GM23338 (cell line): ENCODE data around the gene LGALS12. TPM values are rescaled to one million over a fixed set of nuclear protein-coding genes. Genes with fewer than 3 reads are reported as not detected.

ENCODE experiments used
- ATAC-seq: fragments of 200-7000 bp; cut with Tn5 transposase; 3 replicates; pipeline ENCODE4 v1.9.1; 2020
- DNase-seq: peaks from one replicate; pipeline ENCODE4 v3.0.0-alpha.2; 2015; ENCODE audit warnings: low spot score
- H2AFZ ChIP-seq: fragments of 200-600 bp; sonication (generic); 2 replicates; pipeline ENCODE4 v1.8.0; 2016; ENCODE audit warnings: antibody characterized with exemption, mild to moderate bottlenecking, moderate library complexity
- H3F3A ChIP-seq: fragments of 200-600 bp; sonication (generic); replicated peaks from 2 replicates; pipeline ENCODE4 v1.8.0; 2017; ENCODE audit warnings: antibody characterized with exemption, mixed run types, low read depth
- H3K27ac ChIP-seq: fragments of 200-600 bp; sonication (generic); 2 replicates; pipeline ENCODE4 v1.6.1; 2016; ENCODE audit warnings: low read depth
- H3K27me3 ChIP-seq: fragments of 200-600 bp; sonication (generic); 2 replicates; pipeline ENCODE4 v1.8.0; 2016; ENCODE audit warnings: mild to moderate bottlenecking, mixed run types, moderate library complexity; ENCODE audit not compliant: insufficient read depth
- H3K36me3 ChIP-seq: fragments of 200-600 bp; sonication (generic); 2 replicates; pipeline ENCODE4 v1.8.0; 2016; ENCODE audit warnings: mild to moderate bottlenecking; ENCODE audit not compliant: insufficient read depth
- H3K4me1 ChIP-seq: fragments of 200-600 bp; sonication (generic); 2 replicates; pipeline ENCODE4 v1.8.0; 2016; ENCODE audit warnings: mild to moderate bottlenecking, moderate library complexity; ENCODE audit not compliant: insufficient read depth
- H3K4me2 ChIP-seq: fragments of 200-600 bp; sonication (generic); 2 replicates; pipeline ENCODE4 v1.7.1; 2017; ENCODE audit warnings: mixed run types
- H3K4me3 ChIP-seq: fragments of 200-600 bp; sonication (generic); 2 replicates; pipeline ENCODE4 v1.6.1; 2016; ENCODE audit warnings: mixed run types
- H3K79me2 ChIP-seq: fragments of 200-600 bp; sonication (generic); replicated peaks from 2 replicates; pipeline ENCODE4 v1.8.0; 2017; ENCODE audit warnings: mild to moderate bottlenecking; ENCODE audit not compliant: insufficient read depth
- H3K9me2 ChIP-seq: fragments of 200-600 bp; sonication (generic); 2 replicates; pipeline ENCODE4 v1.8.0; 2017; ENCODE audit not compliant: insufficient read depth
- H4K20me1 ChIP-seq: fragments of 200-600 bp; sonication (generic); replicated peaks from 2 replicates; pipeline ENCODE4 v1.8.0; 2017; ENCODE audit warnings: mild to moderate bottlenecking; ENCODE audit not compliant: insufficient read depth
- H3K27ac Mint-ChIP-seq: 2 replicates; pipeline ENCODE4 v1.8.0; 2020; ENCODE audit warnings: inconsistent platforms, mild to moderate bottlenecking, moderate library complexity, mixed read lengths
- H3K27me3 Mint-ChIP-seq: 3 replicates; pipeline ENCODE4 v1.8.0; 2022; ENCODE audit warnings: low read depth, mild to moderate bottlenecking, moderate library complexity, mixed read lengths, inconsistent platforms; ENCODE audit not compliant: insufficient read depth, poor library complexity
- H3K36me3 Mint-ChIP-seq: 3 replicates; pipeline ENCODE4 v1.8.0; 2021; ENCODE audit warnings: low read depth, mild to moderate bottlenecking, inconsistent platforms, moderate library complexity, mixed read lengths
- H3K4me1 Mint-ChIP-seq: 3 replicates; pipeline ENCODE4 v1.8.0; 2020; ENCODE audit warnings: mild to moderate bottlenecking, inconsistent platforms, mixed read lengths
- H3K4me3 Mint-ChIP-seq: 3 replicates; pipeline ENCODE4 v1.8.0; 2021; ENCODE audit warnings: moderate library complexity, mild to moderate bottlenecking, inconsistent platforms, mixed read lengths
- H3K9me3 Mint-ChIP-seq: 3 replicates; pipeline ENCODE4 v1.8.0; 2020; ENCODE audit warnings: moderate library complexity, mild to moderate bottlenecking, inconsistent platforms, mixed read lengths
- CREB1 ChIP-seq: fragments of 250-450 bp; sonication (Bioruptor Pico); IDR thresholded peaks from 2 replicates; pipeline ENCODE4 v1.5.0; 2020; ENCODE audit warnings: low read depth, mild to moderate bottlenecking, moderate library complexity
- CTCF ChIP-seq, 2 experiments: fragments of 200-600 bp in 1 of 2; sonication (generic) in 1 of 2; conservative IDR thresholded peaks; 2 replicates each; pipeline versions ENCODE4 v1.5.1 to v1.6.1; 2016 to 2017; ENCODE audit warnings: antibody characterized with exemption in 2 of 2, low read depth in 2 of 2, mild to moderate bottlenecking in 2 of 2, moderate library complexity in 1 of 2
- EZH2 ChIP-seq: fragments of 200-600 bp; sonication (generic); IDR thresholded peaks from one replicate; pipeline ENCODE4 v1.8.0; 2017; ENCODE audit warnings: antibody characterized with exemption, mild to moderate bottlenecking, low read depth; ENCODE audit not compliant: unreplicated experiment
- JUNB ChIP-seq: IDR thresholded peaks from one replicate; pipeline ENCODE4 v1.6.1; 2016; ENCODE audit warnings: antibody characterized with exemption; ENCODE audit not compliant: unreplicated experiment
- ZNF114 ChIP-seq: fragments of 250-450 bp; sonication (Bioruptor Pico); IDR thresholded peaks from 2 replicates; pipeline ENCODE4 v1.5.0; 2020; ENCODE audit warnings: mild to moderate bottlenecking, moderate library complexity
- ZNF331 ChIP-seq: fragments of 250-450 bp; sonication (Bioruptor Pico); IDR thresholded peaks from 2 replicates; pipeline ENCODE4 v1.5.0; 2020; ENCODE audit warnings: low read depth, mild to moderate bottlenecking, moderate library complexity
- ZNF462 ChIP-seq: fragments of 250-450 bp; sonication (Bioruptor Pico); IDR thresholded peaks from 2 replicates; pipeline ENCODE4 v1.5.0; 2020; ENCODE audit warnings: mild to moderate bottlenecking, moderate library complexity
- polyA plus RNA-seq: library from polyadenylated mRNA; unstranded; fragments of >200 nt; fragmentation: Nextera tagmentation; extraction: Ambion mirVana; gene quantifications from 2 replicates; pipeline ENCODE4 v1.2.1, GENCODE V29; 2016
- total RNA-seq: library from RNA; depleted of rRNA; stranded (reverse); fragments of >200 nt; shearing (Covaris generic); gene quantifications from 2 replicates; pipeline ENCODE4 v1.2.3, GENCODE V29; 2014

Gene LGALS12
- total and polyA plus RNA-seq, 2 experiments from 2014 or later, result 0.94 to 1.2 TPM

- no peak for TF ChIP-seq ZNF114 (CRISPR knock-in tag)
- TF ChIP-seq EZH2, result no peak
- no peak for TF ChIP-seq CREB1 (CRISPR knock-in tag)
- no peak for TF ChIP-seq ZNF462 (CRISPR knock-in tag)
- no peak for TF ChIP-seq CTCF (conservative IDR thresholded peaks at IDR 0.05; ENCODE audit: low read depth in 2 of 2)
- TF ChIP-seq JUNB, result no peak
- TF ChIP-seq ZNF331 (CRISPR knock-in tag), result no peak
- H3K4me2 ChIP-seq, result peak overlapping the region; percentile 34
- H3K36me3 ChIP-seq, result no peaks in the 10 kb centered on the region
- peaks cover 8% of the 10 kb centered on the region for H3K27me3 Mint-ChIP-seq
- peak overlapping the region; percentile 88 for H3K27ac ChIP-seq
- ATAC-seq (no peak), DNase-seq (peak; percentile 32)
- H3K4me1 ChIP-seq, result peaks cover 33% of the 10 kb centered on the region
- peaks cover 10% of the 10 kb centered on the region; the same call in 2 of the 3 replicates for H3K9me3 Mint-ChIP-seq
- 0 out of 2 replicates have a peak, but pooled peaks cover 4% of the 10 kb centered on the region for H3K9me2 ChIP-seq
- H3K79me2 ChIP-seq, result no peaks in the 10 kb centered on the region
- H3F3A ChIP-seq, result peaks cover 15% of the 10 kb centered on the region
- 0 out of 2 replicates have a peak overlapping the region, but pooled peaks have one; percentile 2 for H3K4me3 ChIP-seq
- no peaks in the 10 kb centered on the region for H4K20me1 ChIP-seq
- H3K27ac Mint-ChIP-seq, result no peak overlapping the region
- peaks cover 6% of the 10 kb centered on the region for H3K36me3 Mint-ChIP-seq
- no peaks in the 10 kb centered on the region for H3K27me3 ChIP-seq
- H2AFZ ChIP-seq, result no peak overlapping the region
- H3K4me1 Mint-ChIP-seq, result peaks cover 53% of the 10 kb centered on the region
- H3K4me3 Mint-ChIP-seq, result no peak overlapping the region
Observed at GRCh38 chr11:63532799-63533475, 27.1 kb downstream of the LGALS12 start.
